Activated CD8-positive, alpha-beta memory T cell treated with anti-CD3 and anti-CD28 coated beads for 48 hours (primary cell): ENCODE measurements around the gene MYO1F.
"Not testable (repeated sequence)": the region's sequence is repeated elsewhere in the genome, so short reads cannot be mapped to it uniquely, and the experiment has no call there.

Source experiments
- DNase-seq, 3 experiments: peaks; one replicate each; pipeline ENCODE4 v3.0.0-alpha.2; 2020; ENCODE audit warnings: low read depth in 2 of 3, low spot score in 2 of 3

Gene MYO1F

GRCh38 chr19:8519388-8519787, 57.9 kb downstream of the MYO1F start:
- no peak for DNase-seq

- DNase-seq: no peak
These were observed 58.7 kb downstream of the MYO1F start for GRCh38 chr19:8518536-8518935.

- no peak for DNase-seq
These were observed 59.4 kb downstream of the MYO1F start for GRCh38 chr19:8517551-8518442.

- peak in 2 of 3 experiments; percentile 20 to 51 for DNase-seq
These were observed 61.9 kb downstream of the MYO1F start for GRCh38 chr19:8515317-8515716.

- not testable (repeated sequence) for DNase-seq
These were observed 62.7 kb downstream of the MYO1F start for GRCh38 chr19:8514505-8515009.

- peak; percentile 92 to 99 (median 94) for DNase-seq
These were observed 63.3 kb downstream of the MYO1F start, which contains the start of gene ZNF414 for GRCh38 chr19:8513687-8514504. TSS of gene ZNF414 (minus strand) at chr19:8514167. CDS start at chr19:8514046, 121 bp downstream.

- DNase-seq: no peak
These were observed 64.1 kb downstream of the MYO1F start for GRCh38 chr19:8513036-8513686.

GRCh38 chr19:8512115-8512967, 64.9 kb downstream of the MYO1F start:
- DNase-seq: no peak

GRCh38 chr19:8511573-8512101, 65.6 kb downstream of the MYO1F start:
- no peak for DNase-seq

GRCh38 chr19:8510589-8511115, 66.6 kb downstream of the MYO1F start:
- no peak for DNase-seq

- no peak for DNase-seq
These were observed 70.8 kb downstream of the MYO1F start for GRCh38 chr19:8506402-8506957.

- DNase-seq: peak in 2 of 3 experiments; percentile 62 to 79
These were observed 71.4 kb downstream of the MYO1F start for GRCh38 chr19:8505680-8506401.

GRCh38 chr19:8504919-8505318, 72.3 kb downstream of the MYO1F start:
- no peak for DNase-seq

- DNase-seq: no peak
These were observed 73.1 kb downstream of the MYO1F start for GRCh38 chr19:8504171-8504570.

GRCh38 chr19:8503510-8503909, 73.7 kb downstream of the MYO1F start:
- no peak for DNase-seq

GRCh38 chr19:8501981-8502380, 75.3 kb downstream of the MYO1F start:
- DNase-seq: no peak

- DNase-seq: no peak
These were observed 75.7 kb downstream of the MYO1F start for GRCh38 chr19:8501516-8501915.

- DNase-seq: no peak
These were observed 77.1 kb downstream of the MYO1F start for GRCh38 chr19:8500158-8500557.
